Subcutaneous abdominal adipose tissue (tissue), 5 donors: Measurements from ENCODE around the gene CALCOCO2.

Experiments
- H3K27ac ChIP-seq: one replicate; pipeline ENCODE4 v1.7.0; 2013; ENCODE audit warnings: low read depth, mild to moderate bottlenecking, inconsistent platforms, low read length, moderate library complexity
- H3K27me3 ChIP-seq, 5 donors: one replicate each; pipeline ENCODE4 v1.7.0; 2013; ENCODE audit warnings: low read length in 5 of 5, inconsistent platforms in 1 of 5; ENCODE audit not compliant: control insufficient read depth in 5 of 5, insufficient read depth in 4 of 5
- H3K36me3 ChIP-seq, 5 donors: one replicate each; pipeline ENCODE4 v1.7.0; 2013; ENCODE audit warnings: low read length in 5 of 5; ENCODE audit not compliant: control insufficient read depth in 5 of 5, insufficient read depth in 5 of 5
- H3K4me1 ChIP-seq, 5 donors: one replicate each; pipeline ENCODE4 v1.7.0; 2013; ENCODE audit warnings: low read length in 5 of 5, mild to moderate bottlenecking in 3 of 5, moderate library complexity in 1 of 5; ENCODE audit not compliant: control insufficient read depth in 5 of 5, insufficient read depth in 5 of 5
- H3K4me3 ChIP-seq, 5 donors: one replicate each; pipeline ENCODE4 v1.7.0; 2013; ENCODE audit warnings: low read length in 5 of 5, low read depth in 1 of 5
- H3K9ac ChIP-seq, 5 donors: one replicate each; pipeline ENCODE4 v1.7.0; 2013; ENCODE audit warnings: low read length in 5 of 5, mild to moderate bottlenecking in 4 of 5, moderate library complexity in 3 of 5
- H3K9me3 ChIP-seq, 5 donors: one replicate each; pipeline ENCODE4 v1.7.0; 2013; ENCODE audit warnings: low read length in 5 of 5; ENCODE audit not compliant: control insufficient read depth in 5 of 5
- donor health status: healthy.
- donor health status: healthy.
- donor health status: healthy.
- donor health status: healthy.
- donor health status: healthy.

Gene CALCOCO2

DNA sequence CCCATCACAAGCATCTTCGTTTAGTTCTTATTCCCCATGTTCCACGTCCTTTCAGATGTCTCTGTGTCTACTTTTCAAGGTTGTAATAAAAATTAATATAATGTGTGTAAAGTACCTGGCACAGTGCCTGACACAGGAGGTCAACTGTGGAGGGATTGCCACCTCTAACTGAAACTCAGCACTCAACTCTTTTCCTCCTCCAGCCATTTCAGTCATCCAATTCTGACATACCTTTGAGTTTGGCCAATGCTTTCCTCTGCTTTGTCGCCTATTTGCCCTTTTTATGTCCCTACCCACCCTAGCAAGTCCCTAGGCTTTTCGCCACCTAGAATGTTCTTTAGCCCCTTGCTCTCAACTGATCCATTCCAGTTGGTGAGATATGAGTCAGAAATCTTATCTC lies 78.9 kb downstream of the CALCOCO2 start:
- peaks cover 3 to 32% (median 26%) of the 10 kb centered on the region in 5 donors for H3K4me1 ChIP-seq
- no peaks in the 10 kb centered on the region for H3K9me3 ChIP-seq
- peak overlapping the region; percentile 75 for H3K27ac ChIP-seq
- H3K36me3 ChIP-seq = peaks cover 11 to 34% (median 23%) of the 10 kb centered on the region in 5 donors
- H3K4me3 ChIP-seq = peak overlapping the region; percentile 72 to 92 (median 82)
- no peaks in the 10 kb centered on the region for H3K27me3 ChIP-seq
- peak overlapping the region in 3 of 5 donors; percentile 67 to 77 (median 70) for H3K9ac ChIP-seq

DNA sequence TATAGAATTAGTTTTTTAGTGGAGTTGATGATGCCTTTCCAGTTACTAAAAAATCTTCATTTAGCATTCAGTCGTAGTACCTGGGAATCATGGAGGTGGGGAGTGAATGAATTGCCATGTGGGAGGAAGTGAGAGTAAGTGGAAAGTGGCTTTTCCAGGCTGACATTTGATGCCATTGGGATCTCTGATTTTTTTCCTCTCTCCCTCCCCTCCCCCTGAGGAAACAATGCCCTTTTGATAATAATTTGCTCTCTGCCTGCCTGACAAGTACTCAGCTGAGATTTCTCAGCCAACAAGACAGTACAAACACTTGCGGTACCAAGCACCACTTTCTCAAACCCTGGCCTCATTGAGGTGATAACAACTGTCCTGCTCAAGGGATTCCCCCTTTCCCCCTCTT lies 79.5 kb downstream of the CALCOCO2 start:
- Histone ChIP-seq H3K27me3 (no peaks in the 10 kb centered on the region), H3K4me3 (no peak overlapping the region), H3K4me1 (peaks cover 3 to 37% (median 26%) of the 10 kb centered on the region in 5 donors), H3K36me3 (peaks cover 11 to 40% (median 27%) of the 10 kb centered on the region in 5 donors), H3K27ac (peak overlapping the region; percentile 75), H3K9ac (no peak overlapping the region), H3K9me3 (no peaks in the 10 kb centered on the region)

DNA sequence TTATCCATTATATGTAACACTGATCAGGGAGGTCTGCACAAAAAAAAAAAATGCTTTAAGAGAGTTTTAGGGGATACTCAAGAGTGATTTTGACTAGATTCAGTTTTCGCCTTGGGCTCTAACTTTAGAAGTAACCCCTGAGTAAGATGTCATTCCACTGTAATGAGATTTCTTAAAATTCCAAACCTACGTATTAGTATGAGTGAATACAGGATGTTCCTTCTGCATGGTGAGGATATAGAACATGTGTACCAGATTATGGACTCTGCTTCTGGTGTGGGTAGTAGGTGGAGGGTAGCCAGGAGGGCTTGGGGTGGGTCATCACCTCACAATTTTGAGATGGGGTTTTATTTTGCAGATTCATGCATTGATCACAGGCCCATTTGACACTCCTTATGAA lies 81.6 kb downstream of the CALCOCO2 start:
- Histone ChIP-seq H3K36me3 (peaks cover 14 to 61% (median 40%) of the 10 kb centered on the region in 5 donors), H3K9ac (no peak overlapping the region)

More for the DNA sequence above, 81.6 kb downstream of the CALCOCO2 start:
- Histone ChIP-seq H3K27me3 (no peaks in the 10 kb centered on the region), H3K4me3 (no peak overlapping the region), H3K4me1 (peaks cover 3 to 41% (median 26%) of the 10 kb centered on the region in 5 donors), H3K27ac (no peak overlapping the region), H3K9me3 (no peaks in the 10 kb centered on the region)
